Activated CD8-positive, alpha-beta memory T cell treated with anti-CD3 and anti-CD28 coated beads, Interleukin-2, amount 10 ng/mL, durations not matched to agents 7 days and 5 days (primary cell): ENCODE results near the gene ACAP3. TPM values are rescaled to one million over a fixed set of nuclear protein-coding genes. Genes with fewer than 3 reads are reported as not detected.
A peak's percentile ranks its signal among the peaks of the same experiment; 100 is the strongest.

ENCODE experiments used
- ATAC-seq: fragments of 150-1000 bp; cut with Tn5 transposase; one replicate; pipeline ENCODE4 v1.10.0; 2021; ENCODE audit warnings: moderate library complexity
- CTCF ChIA-PET: fragments of 350-600 bp; sonication (Branson Sonifier 250); formaldehyde crosslinking; loops from one replicate; lab custom pipeline; 2021; ENCODE audit warnings: antibody characterized with exemption; lab: Charles Lee
- DNase-seq: peaks from one replicate; pipeline ENCODE4 v3.0.0-alpha.2; 2020
- H3K27ac Mint-ChIP-seq: one replicate; pipeline ENCODE4 v1.8.0; 2021; ENCODE audit warnings: mild to moderate bottlenecking, mixed read lengths
- H3K27me3 Mint-ChIP-seq: one replicate; pipeline ENCODE4 v1.8.0; 2021; ENCODE audit warnings: mixed read lengths
- H3K36me3 Mint-ChIP-seq: one replicate; pipeline ENCODE4 v1.8.0; 2021; ENCODE audit warnings: mild to moderate bottlenecking, mixed read lengths
- H3K4me1 Mint-ChIP-seq: one replicate; pipeline ENCODE4 v1.8.0; 2021; ENCODE audit warnings: mixed read lengths
- H3K4me3 Mint-ChIP-seq: one replicate; pipeline ENCODE4 v1.8.0; 2021; ENCODE audit warnings: mild to moderate bottlenecking, moderate library complexity, mixed read lengths
- H3K9me3 Mint-ChIP-seq: one replicate; pipeline ENCODE4 v1.8.0; 2022; ENCODE audit warnings: low read depth, mixed read lengths
- total RNA-seq, 2 experiments: library from RNA; stranded (reverse); gene quantifications; one replicate each; pipeline ENCODE4 v1.2.3, GENCODE V29; 2021

The ACAP3 gene
- 10 to 100 TPM; 71.7 to 99.9 TPM for total RNA-seq

- CTCF ChIA-PET, result no interaction called here
- no peaks in the 10 kb centered on the region for H3K9me3 Mint-ChIP-seq
- H3K36me3 Mint-ChIP-seq, result no peaks in the 10 kb centered on the region
- ATAC-seq, result peak; percentile 66
- peak within 1 kb of the TSS; percentile 85 for H3K4me3 Mint-ChIP-seq
- peak; percentile 91 for DNase-seq
- no peaks in the 10 kb centered on the region for H3K27me3 Mint-ChIP-seq
- peak within 1 kb of the TSS; percentile 92 for H3K27ac Mint-ChIP-seq
- peaks cover 24% of the 10 kb centered on the region for H3K4me1 Mint-ChIP-seq
Observed at GRCh38 chr1:1307923-1308755, at the start of gene ACAP3, which contains the start of gene PUSL1. Gene ACAP3 (minus strand): TSS chr1:1307930. CDS start chr1:1307815, 115 bp downstream. Gene PUSL1 (plus strand): TSS chr1:1308597. CDS start chr1:1308644, 47 bp downstream.

GRCh38 chr1:1356796-1357401 is 49.2 kb upstream of the ACAP3 start:
- CTCF ChIA-PET, result interaction anchor here (1.2 kb wide), 1 partner anchor 15 kb away, joined by 3 read pairs; no protein-coding TSS in a partner anchor
- Mint-ChIP-seq H3K4me3 (no peak overlapping the region), H3K4me1 (peaks cover 15% of the 10 kb centered on the region), H3K27ac (no peak overlapping the region), H3K9me3 (no peaks in the 10 kb centered on the region), H3K36me3 (no peaks in the 10 kb centered on the region), H3K27me3 (peaks cover 25% of the 10 kb centered on the region)
- ATAC-seq (no peak), DNase-seq (no peak)

DNA sequence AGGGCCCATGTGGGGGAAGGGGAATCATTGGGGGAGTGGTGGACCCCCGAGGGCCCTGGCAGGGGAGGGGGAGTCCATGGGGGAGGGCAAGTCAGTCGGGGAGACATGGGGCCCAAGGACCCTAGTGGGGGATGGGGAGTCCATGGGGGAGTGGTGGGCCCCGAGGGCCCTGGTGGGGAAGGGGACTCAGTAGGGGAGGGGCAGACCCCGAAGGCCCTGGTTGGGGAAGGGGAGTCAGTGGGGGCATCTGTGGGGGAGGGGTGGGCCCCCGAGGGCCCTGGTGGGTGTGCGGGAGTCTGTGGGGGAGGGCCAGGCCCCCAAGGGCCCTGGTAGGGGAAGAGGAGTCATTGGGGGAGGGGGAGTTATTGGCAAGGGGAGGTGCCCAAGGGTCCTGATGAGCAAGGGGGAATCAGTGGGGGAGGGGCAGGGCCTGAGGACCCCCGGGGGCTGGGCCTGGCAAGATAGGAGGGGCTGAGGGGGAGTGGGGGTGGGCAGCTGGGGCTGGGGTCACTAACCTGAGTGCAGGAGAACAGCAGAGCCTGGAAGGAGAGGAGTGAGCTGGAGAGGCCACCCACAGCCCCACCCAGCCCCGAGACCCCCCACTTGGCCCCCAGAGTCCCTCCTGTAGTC is 48.6 kb upstream of the ACAP3 start:
- no peak overlapping the region for H3K4me3 Mint-ChIP-seq
- H3K27ac Mint-ChIP-seq, result no peak overlapping the region
- no peak for DNase-seq
- H3K36me3 Mint-ChIP-seq, result no peaks in the 10 kb centered on the region
- no peak for ATAC-seq
- no peaks in the 10 kb centered on the region for H3K9me3 Mint-ChIP-seq
- CTCF ChIA-PET, result interaction anchor here (5.0 kb wide), 1 partner anchor 14 kb away, joined by 42 read pairs; no protein-coding TSS in a partner anchor
- H3K27me3 Mint-ChIP-seq, result peaks cover 25% of the 10 kb centered on the region
- peaks cover 15% of the 10 kb centered on the region for H3K4me1 Mint-ChIP-seq

GRCh38 chr1:1355416-1355815 is 47.7 kb upstream of the ACAP3 start:
- Mint-ChIP-seq H3K36me3 (no peaks in the 10 kb centered on the region), H3K4me1 (peaks cover 15% of the 10 kb centered on the region), H3K27ac (no peak overlapping the region), H3K27me3 (peaks cover 25% of the 10 kb centered on the region), H3K4me3 (no peak overlapping the region), H3K9me3 (no peaks in the 10 kb centered on the region)
- ATAC-seq, result no peak
- CTCF ChIA-PET, result interaction anchor here (5.0 kb wide), 1 partner anchor 15 kb away, joined by 42 read pairs; no protein-coding TSS in a partner anchor
- no peak for DNase-seq

- Mint-ChIP-seq H3K4me3 (no peak overlapping the region), H3K9me3 (no peaks in the 10 kb centered on the region), H3K36me3 (no peaks in the 10 kb centered on the region), H3K4me1 (peaks cover 15% of the 10 kb centered on the region), H3K27me3 (peaks cover 25% of the 10 kb centered on the region), H3K27ac (no peak overlapping the region)
- CTCF ChIA-PET, result interaction anchor here (5.0 kb wide), 1 partner anchor 16 kb away, joined by 42 read pairs; no protein-coding TSS in a partner anchor
- DNase-seq (no peak), ATAC-seq (no peak)
Observed at GRCh38 chr1:1354271-1355247, 46.8 kb upstream of the ACAP3 start.

GRCh38 chr1:1353389-1354151 is 45.8 kb upstream of the ACAP3 start:
- no peak overlapping the region for H3K27ac Mint-ChIP-seq

DNA sequence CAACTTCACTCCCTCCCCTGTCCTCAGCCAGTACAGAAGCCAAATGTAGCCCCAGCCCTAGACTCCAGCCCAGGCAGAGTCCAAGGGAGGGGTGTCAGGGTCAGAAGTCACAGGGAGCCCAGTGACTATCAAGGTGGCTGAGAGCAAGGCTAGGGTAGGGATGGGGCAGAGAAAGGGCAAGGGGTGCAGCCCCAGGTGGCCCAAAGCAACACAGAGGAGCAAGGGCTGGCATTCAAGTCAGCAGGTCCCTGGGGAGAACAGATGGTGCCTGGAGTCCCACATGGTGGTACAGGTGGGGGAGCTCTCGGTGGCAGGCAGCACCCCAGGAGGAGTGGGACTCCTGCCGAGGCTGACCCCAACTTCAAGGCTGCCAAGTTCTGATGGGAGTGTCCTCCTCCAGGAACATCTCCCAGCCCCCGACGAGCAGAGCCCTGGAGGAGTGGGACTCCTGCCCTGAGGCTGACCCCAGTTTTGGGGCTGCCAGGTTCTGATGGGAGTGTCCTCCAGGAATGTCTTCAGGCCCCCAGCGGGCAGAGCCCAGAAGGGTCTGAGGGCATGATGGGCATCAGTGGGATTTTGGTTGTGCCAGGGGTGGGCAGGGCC is 45.2 kb upstream of the ACAP3 start:
- CTCF ChIA-PET, result interaction anchor here (1.0 to 5.0 kb wide), 3 partner anchors 17 to 88 kb away, joined by 3 to 42 read pairs (median 3); partner anchors contain the start of gene CCNL2
- no peaks in the 10 kb centered on the region for H3K9me3 Mint-ChIP-seq
- peaks cover 10% of the 10 kb centered on the region for H3K4me1 Mint-ChIP-seq
- H3K36me3 Mint-ChIP-seq, result no peaks in the 10 kb centered on the region
- H3K27me3 Mint-ChIP-seq, result peaks cover 25% of the 10 kb centered on the region
- DNase-seq (no peak), ATAC-seq (no peak)
- no peak overlapping the region for H3K4me3 Mint-ChIP-seq
- no peak overlapping the region for H3K27ac Mint-ChIP-seq

More at GRCh38 chr1:1353389-1354151, 45.8 kb upstream of the ACAP3 start:
- DNase-seq (no peak), ATAC-seq (no peak)
- CTCF ChIA-PET, result interaction anchor here (1.0 to 5.0 kb wide), 3 partner anchors 17 to 87 kb away, joined by 3 to 42 read pairs (median 3); partner anchors contain the start of gene CCNL2
- Mint-ChIP-seq H3K4me3 (no peak overlapping the region), H3K4me1 (peaks cover 7% of the 10 kb centered on the region), H3K27me3 (peaks cover 25% of the 10 kb centered on the region), H3K36me3 (no peaks in the 10 kb centered on the region), H3K9me3 (no peaks in the 10 kb centered on the region)

- H3K27ac Mint-ChIP-seq, result no peak overlapping the region
- DNase-seq, result no peak
- peak overlapping the region; percentile 37 for H3K4me3 Mint-ChIP-seq
- no peaks in the 10 kb centered on the region for H3K36me3 Mint-ChIP-seq
- no peak for ATAC-seq
- H3K27me3 Mint-ChIP-seq, result peaks cover 25% of the 10 kb centered on the region
- no peaks in the 10 kb centered on the region for H3K9me3 Mint-ChIP-seq
- H3K4me1 Mint-ChIP-seq, result peaks cover 19% of the 10 kb centered on the region
- CTCF ChIA-PET, result interaction anchor here (1.7 to 5.0 kb wide), 2 partner anchors 19 to 89 kb away, joined by 3 to 42 read pairs; no protein-coding TSS in a partner anchor
Observed at GRCh38 chr1:1351511-1352427, 44.0 kb upstream of the ACAP3 start.

GRCh38 chr1:1349256-1350012 is 41.7 kb upstream of the ACAP3 start, which contains the start of gene DVL1:
Gene DVL1 (minus strand): TSS chr1:1349418. CDS start chr1:1349065, 353 bp downstream.
- Mint-ChIP-seq H3K36me3 (no peaks in the 10 kb centered on the region), H3K27me3 (peaks cover 25% of the 10 kb centered on the region), H3K4me1 (peaks cover 25% of the 10 kb centered on the region), H3K27ac (peak within 1 kb of the TSS; percentile 24), H3K4me3 (peak within 1 kb of the TSS; percentile 71), H3K9me3 (no peaks in the 10 kb centered on the region)
- ATAC-seq, result peak; percentile 83
- CTCF ChIA-PET, result interaction anchor here (1.2 to 1.8 kb wide), 3 partner anchors 22 to 92 kb away, joined by 3 to 16 read pairs (median 16); partner anchors contain the start of gene AURKAIP1
- peak; percentile 79 for DNase-seq
